ENCODE data around the gene SH2D1B. TPM values are rescaled to one million over a fixed set of nuclear protein-coding genes. Genes with fewer than 3 reads are reported as not detected.

The SH2D1B gene
- total and polyA plus RNA-seq, 4 donors: 0.17 to 0.84 (median 0.30) TPM

- Histone ChIP-seq H3K27me3 (ENCODE audit: control insufficient read depth in 4 of 4, insufficient read depth in 4 of 4, low read length in 3 of 4) (no peaks in the 10 kb centered on the region), H3K9me3 (ENCODE audit: control insufficient read depth in 4 of 4, low read length in 3 of 4) (no peaks in the 10 kb centered on the region), H3K27ac (ENCODE audit: low read depth in 1 of 2, low read length in 2 of 2) (peak overlapping the region in 1 of 2 donors; percentile 80), H3K4me3 (ENCODE audit: low read depth in 1 of 3, low read length in 3 of 3) (no peak overlapping the region), H3K9ac (ENCODE audit: low read depth in 1 of 2, low read length in 2 of 2) (no peak overlapping the region), H3K36me3 (ENCODE audit: control insufficient read depth in 4 of 4, insufficient read depth in 3 of 4, low read depth in 1 of 4, low read length in 3 of 4) (peaks cover 0 to 6% (median 1%) of the 10 kb centered on the region in 4 donors), H3K4me1 (ENCODE audit: control insufficient read depth in 4 of 4, insufficient read depth in 4 of 4, low read length in 3 of 4) (peaks cover 17 to 53% (median 36%) of the 10 kb centered on the region in 4 donors)
- TF ChIP-seq HNF4G (IDR thresholded peaks at IDR 0.05) (no peak), FOXA2 (IDR thresholded peaks at IDR 0.05) (no peak), EGR1 (IDR thresholded peaks at IDR 0.05; ENCODE audit: low read depth in 2 of 2) (no peak), MAX (IDR thresholded peaks at IDR 0.05) (no peak), NR2F2 (IDR thresholded peaks at IDR 0.05) (no peak), HNF4A (conservative IDR thresholded peaks at IDR 0.05) (no peak), RAD21 (IDR thresholded peaks at IDR 0.05) (no peak)
- TF ChIP-seq, protein P1, sequence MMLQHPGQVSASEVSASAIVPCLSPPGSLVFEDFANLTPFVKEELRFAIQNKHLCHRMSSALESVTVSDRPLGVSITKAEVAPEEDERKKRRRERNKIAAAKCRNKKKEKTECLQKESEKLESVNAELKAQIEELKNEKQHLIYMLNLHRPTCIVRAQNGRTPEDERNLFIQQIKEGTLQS (IDR thresholded peaks at IDR 0.05): no peak
- TF ChIP-seq, protein P2, sequence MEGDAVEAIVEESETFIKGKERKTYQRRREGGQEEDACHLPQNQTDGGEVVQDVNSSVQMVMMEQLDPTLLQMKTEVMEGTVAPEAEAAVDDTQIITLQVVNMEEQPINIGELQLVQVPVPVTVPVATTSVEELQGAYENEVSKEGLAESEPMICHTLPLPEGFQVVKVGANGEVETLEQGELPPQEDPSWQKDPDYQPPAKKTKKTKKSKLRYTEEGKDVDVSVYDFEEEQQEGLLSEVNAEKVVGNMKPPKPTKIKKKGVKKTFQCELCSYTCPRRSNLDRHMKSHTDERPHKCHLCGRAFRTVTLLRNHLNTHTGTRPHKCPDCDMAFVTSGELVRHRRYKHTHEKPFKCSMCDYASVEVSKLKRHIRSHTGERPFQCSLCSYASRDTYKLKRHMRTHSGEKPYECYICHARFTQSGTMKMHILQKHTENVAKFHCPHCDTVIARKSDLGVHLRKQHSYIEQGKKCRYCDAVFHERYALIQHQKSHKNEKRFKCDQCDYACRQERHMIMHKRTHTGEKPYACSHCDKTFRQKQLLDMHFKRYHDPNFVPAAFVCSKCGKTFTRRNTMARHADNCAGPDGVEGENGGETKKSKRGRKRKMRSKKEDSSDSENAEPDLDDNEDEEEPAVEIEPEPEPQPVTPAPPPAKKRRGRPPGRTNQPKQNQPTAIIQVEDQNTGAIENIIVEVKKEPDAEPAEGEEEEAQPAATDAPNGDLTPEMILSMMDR (IDR thresholded peaks at IDR 0.05; ENCODE audit: low read depth, low read length, missing input control): no peak
- TF ChIP-seq, protein P3, sequence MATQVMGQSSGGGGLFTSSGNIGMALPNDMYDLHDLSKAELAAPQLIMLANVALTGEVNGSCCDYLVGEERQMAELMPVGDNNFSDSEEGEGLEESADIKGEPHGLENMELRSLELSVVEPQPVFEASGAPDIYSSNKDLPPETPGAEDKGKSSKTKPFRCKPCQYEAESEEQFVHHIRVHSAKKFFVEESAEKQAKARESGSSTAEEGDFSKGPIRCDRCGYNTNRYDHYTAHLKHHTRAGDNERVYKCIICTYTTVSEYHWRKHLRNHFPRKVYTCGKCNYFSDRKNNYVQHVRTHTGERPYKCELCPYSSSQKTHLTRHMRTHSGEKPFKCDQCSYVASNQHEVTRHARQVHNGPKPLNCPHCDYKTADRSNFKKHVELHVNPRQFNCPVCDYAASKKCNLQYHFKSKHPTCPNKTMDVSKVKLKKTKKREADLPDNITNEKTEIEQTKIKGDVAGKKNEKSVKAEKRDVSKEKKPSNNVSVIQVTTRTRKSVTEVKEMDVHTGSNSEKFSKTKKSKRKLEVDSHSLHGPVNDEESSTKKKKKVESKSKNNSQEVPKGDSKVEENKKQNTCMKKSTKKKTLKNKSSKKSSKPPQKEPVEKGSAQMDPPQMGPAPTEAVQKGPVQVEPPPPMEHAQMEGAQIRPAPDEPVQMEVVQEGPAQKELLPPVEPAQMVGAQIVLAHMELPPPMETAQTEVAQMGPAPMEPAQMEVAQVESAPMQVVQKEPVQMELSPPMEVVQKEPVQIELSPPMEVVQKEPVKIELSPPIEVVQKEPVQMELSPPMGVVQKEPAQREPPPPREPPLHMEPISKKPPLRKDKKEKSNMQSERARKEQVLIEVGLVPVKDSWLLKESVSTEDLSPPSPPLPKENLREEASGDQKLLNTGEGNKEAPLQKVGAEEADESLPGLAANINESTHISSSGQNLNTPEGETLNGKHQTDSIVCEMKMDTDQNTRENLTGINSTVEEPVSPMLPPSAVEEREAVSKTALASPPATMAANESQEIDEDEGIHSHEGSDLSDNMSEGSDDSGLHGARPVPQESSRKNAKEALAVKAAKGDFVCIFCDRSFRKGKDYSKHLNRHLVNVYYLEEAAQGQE (IDR thresholded peaks at IDR 0.05): no peak
- WGBS: 85% methylated on average over 1 of the region's 1 CpG
- DNase-seq (ENCODE audit: low spot score): no peak
Measured at GRCh38 chr1:162370161-162370560, 41.8 kb downstream of the SH2D1B start.

- WGBS: 91% methylated on average over 7 of the region's 7 CpGs
- no peak for DNase-seq (ENCODE audit: low spot score)
- H3K9ac ChIP-seq (ENCODE audit: low read depth in 1 of 2, low read length in 2 of 2): no peak overlapping the region
- H3K27me3 ChIP-seq (ENCODE audit: control insufficient read depth in 4 of 4, insufficient read depth in 4 of 4, low read length in 3 of 4): no peaks in the 10 kb centered on the region
- H3K27ac ChIP-seq (ENCODE audit: low read depth in 1 of 2, low read length in 2 of 2): no peak overlapping the region
- peaks cover 0 to 2% (median under 1%) of the 10 kb centered on the region in 4 donors for H3K36me3 ChIP-seq (ENCODE audit: control insufficient read depth in 4 of 4, insufficient read depth in 3 of 4, low read depth in 1 of 4, low read length in 3 of 4)
- no peak overlapping the region for H3K4me3 ChIP-seq (ENCODE audit: low read depth in 1 of 3, low read length in 3 of 3)
- no peaks in the 10 kb centered on the region for H3K9me3 ChIP-seq (ENCODE audit: control insufficient read depth in 4 of 4, low read length in 3 of 4)
- H3K4me1 ChIP-seq (ENCODE audit: control insufficient read depth in 4 of 4, insufficient read depth in 4 of 4, low read length in 3 of 4): peaks cover 19 to 59% (median 41%) of the 10 kb centered on the region in 4 donors
- TF ChIP-seq SP1 (IDR thresholded peaks at IDR 0.05) (no peak), NR2F2 (IDR thresholded peaks at IDR 0.05) (no peak), HNF4G (IDR thresholded peaks at IDR 0.05) (no peak), RAD21 (IDR thresholded peaks at IDR 0.05) (no peak), TAF1 (conservative IDR thresholded peaks at IDR 0.05) (no peak), RXRA (IDR thresholded peaks at IDR 0.05) (no peak), ZBTB33 (IDR thresholded peaks at IDR 0.05) (no peak), HNF4A (conservative IDR thresholded peaks at IDR 0.05) (no peak), FOXA1 (IDR thresholded peaks at IDR 0.05) (no peak), FOXA2 (IDR thresholded peaks at IDR 0.05) (no peak), JUND (IDR thresholded peaks at IDR 0.05) (no peak), EGR1 (IDR thresholded peaks at IDR 0.05; ENCODE audit: low read depth in 2 of 2) (no peak), YY1 (IDR thresholded peaks at IDR 0.05) (no peak)
- TF ChIP-seq, protein P1 (IDR thresholded peaks at IDR 0.05): no peak
- TF ChIP-seq, protein P3 (IDR thresholded peaks at IDR 0.05): no peak
- TF ChIP-seq, protein P2 (IDR thresholded peaks at IDR 0.05; ENCODE audit: low read depth, low read length, missing input control): no peak
Measured at GRCh38 chr1:162369571-162369970, 42.4 kb downstream of the SH2D1B start.
